HepG2 (cell line): ENCODE measurements around the gene PROC. TPM values are rescaled to one million over a fixed set of nuclear protein-coding genes. Genes with fewer than 3 reads are reported as not detected.
A peak's percentile ranks its signal among the peaks of the same experiment; 100 is the strongest.

Source experiments
- AGO2 ChIP-seq: fragments of 200-400 bp; formaldehyde crosslinking; optimal IDR thresholded peaks from 2 replicates; pipeline ENCODE3; 2017; ENCODE audit warnings: mild to moderate bottlenecking, low read depth, low read length, moderate library complexity
- EZH2 ChIP-seq: conservative IDR thresholded peaks from 2 replicates; pipeline ENCODE4 v1.6.1; 2012; ENCODE audit warnings: mild to moderate bottlenecking, low read depth, low read length, moderate library complexity
- FOXK1 ChIP-seq: sonication (generic); formaldehyde crosslinking; IDR thresholded peaks from 2 replicates; pipeline ENCODE4 v1.4.0; 2020; ENCODE audit warnings: low read depth, missing genetic modification reagents, borderline replicate concordance
- HMG20A ChIP-seq: IDR thresholded peaks from 2 replicates; pipeline ENCODE4 v1.6.1; 2016; ENCODE audit warnings: borderline replicate concordance
- HNRNPLL ChIP-seq: fragments of 200-400 bp; formaldehyde crosslinking; IDR thresholded peaks from 2 replicates; pipeline ENCODE4 v1.6.1; 2017; ENCODE audit warnings: mild to moderate bottlenecking, low read depth, low read length; ENCODE audit not compliant: poor library complexity, severe bottlenecking
- KLF6 ChIP-seq: IDR thresholded peaks from 2 replicates; pipeline ENCODE4 v1.8.0; 2016; ENCODE audit warnings: missing biosample characterization, missing genetic modification reagents
- NR1H2 ChIP-seq: sonication (generic); formaldehyde crosslinking; IDR thresholded peaks from 2 replicates; pipeline ENCODE4 v1.8.1; 2022; ENCODE audit warnings: low read depth, missing genetic modification reagents, borderline replicate concordance
- PHF8 ChIP-seq: sonication (generic); formaldehyde crosslinking; IDR thresholded peaks from 2 replicates; pipeline ENCODE4 v1.5.0; 2020; ENCODE audit warnings: missing genetic modification reagents
- PRMT3 ChIP-seq: sonication (generic); formaldehyde crosslinking; IDR thresholded peaks from 2 replicates; pipeline ENCODE4 v1.8.1; 2022; ENCODE audit warnings: low read depth, mild to moderate bottlenecking, moderate library complexity, missing genetic modification reagents, borderline replicate concordance
- RBM22 ChIP-seq: fragments of 200-400 bp; formaldehyde crosslinking; optimal IDR thresholded peaks from 2 replicates; pipeline ENCODE3; 2017; ENCODE audit warnings: mild to moderate bottlenecking, low read length, moderate library complexity
- SNRNP70 ChIP-seq: fragments of 200-400 bp; formaldehyde crosslinking; IDR thresholded peaks from 2 replicates; pipeline ENCODE4 v1.6.1; 2017; ENCODE audit warnings: mild to moderate bottlenecking, low read depth, low read length, moderate library complexity
- SRF ChIP-seq: IDR thresholded peaks from 2 replicates; pipeline ENCODE4 v1.6.1; 2011; ENCODE audit warnings: mild to moderate bottlenecking, low read depth, low read length, moderate library complexity
- ZFP37 ChIP-seq: sonication (generic); formaldehyde crosslinking; IDR thresholded peaks from 2 replicates; pipeline ENCODE4 v1.4.0; 2020; ENCODE audit warnings: missing genetic modification reagents, borderline replicate concordance
- ZNF354B ChIP-seq: sonication (generic); formaldehyde crosslinking; IDR thresholded peaks from 2 replicates; pipeline ENCODE4 v1.8.0; 2022; ENCODE audit warnings: mild to moderate bottlenecking, missing genetic modification reagents
- ZNF547 ChIP-seq: sonication (generic); formaldehyde crosslinking; IDR thresholded peaks from 2 replicates; pipeline ENCODE4 v1.5.1; 2020; ENCODE audit warnings: mild to moderate bottlenecking, missing genetic modification reagents
- ZNF619 ChIP-seq: sonication (generic); formaldehyde crosslinking; IDR thresholded peaks from 2 replicates; pipeline ENCODE4 v1.4.0; 2020; ENCODE audit warnings: mild to moderate bottlenecking, missing genetic modification reagents
- ZNF782 ChIP-seq: sonication (generic); formaldehyde crosslinking; IDR thresholded peaks from 2 replicates; pipeline ENCODE4 v1.4.0; 2020; ENCODE audit warnings: missing genetic modification reagents, mild to moderate bottlenecking, borderline replicate concordance
- ZSCAN31 ChIP-seq: sonication (generic); formaldehyde crosslinking; IDR thresholded peaks from 2 replicates; pipeline ENCODE4 v1.5.0; 2020; ENCODE audit warnings: low read depth, mild to moderate bottlenecking, missing genetic modification reagents
- polyA plus RNA-seq, 8 experiments: library from polyadenylated mRNA; depleted of rRNA in 3 of 8; stranded (reverse) in 7 of 8; unstranded in 1 of 8; fragments of >200 nt; fragmentation: Illumina TruSeq in 4 of 8; extraction: Trizol in 4 of 8; gene quantifications; 2 replicates each; pipeline versions ENCODE4 v1.2.1 to v1.2.3, GENCODE V29; 2011 to 2016; ENCODE audit warnings: low read depth in 4 of 8, missing spikeins in 1 of 8, mixed read lengths in 1 of 8; ENCODE audit not compliant: insufficient read depth in 1 of 8
- total RNA-seq, 5 experiments: library from RNA; depleted of rRNA; stranded (reverse); fragments of >200 nt; fragmentation: Illumina TruSeq; extraction: Trizol; gene quantifications; 2 replicates each; pipeline ENCODE4 v1.2.3, GENCODE V29; 2016; ENCODE audit warnings: low read depth in 1 of 5
- TF ChIP-seq, protein P1 (sequence below): sonication (generic); formaldehyde crosslinking; IDR thresholded peaks from 2 replicates; pipeline ENCODE4 v1.4.0; 2020; ENCODE audit warnings: missing genetic modification reagents, borderline replicate concordance
- TF ChIP-seq, protein P2 (sequence below): IDR thresholded peaks from 2 replicates; pipeline ENCODE4 v1.6.1; 2016; ENCODE audit warnings: low read depth, borderline replicate concordance
- TF ChIP-seq, protein P3 (sequence below): sonication (generic); formaldehyde crosslinking; conservative IDR thresholded peaks from 2 replicates; pipeline ENCODE4 v1.4.0; 2020; ENCODE audit warnings: missing genetic modification reagents
- TF ChIP-seq, protein P4 (sequence below): sonication (generic); formaldehyde crosslinking; IDR thresholded peaks from 2 replicates; pipeline ENCODE4 v1.4.0; 2020; ENCODE audit warnings: missing genetic modification reagents
- TF ChIP-seq, protein P5 (sequence below): IDR thresholded peaks from 2 replicates; pipeline ENCODE4 v1.6.1; 2012; ENCODE audit warnings: low read depth, low read length, improper control_type of control experiment

Gene PROC
- total and polyA plus RNA-seq, 2 of the 13 experiments (the other 11 are each of a cell fraction or from before 2014, with no cell fraction given), result 134 to 185 TPM

DNA sequence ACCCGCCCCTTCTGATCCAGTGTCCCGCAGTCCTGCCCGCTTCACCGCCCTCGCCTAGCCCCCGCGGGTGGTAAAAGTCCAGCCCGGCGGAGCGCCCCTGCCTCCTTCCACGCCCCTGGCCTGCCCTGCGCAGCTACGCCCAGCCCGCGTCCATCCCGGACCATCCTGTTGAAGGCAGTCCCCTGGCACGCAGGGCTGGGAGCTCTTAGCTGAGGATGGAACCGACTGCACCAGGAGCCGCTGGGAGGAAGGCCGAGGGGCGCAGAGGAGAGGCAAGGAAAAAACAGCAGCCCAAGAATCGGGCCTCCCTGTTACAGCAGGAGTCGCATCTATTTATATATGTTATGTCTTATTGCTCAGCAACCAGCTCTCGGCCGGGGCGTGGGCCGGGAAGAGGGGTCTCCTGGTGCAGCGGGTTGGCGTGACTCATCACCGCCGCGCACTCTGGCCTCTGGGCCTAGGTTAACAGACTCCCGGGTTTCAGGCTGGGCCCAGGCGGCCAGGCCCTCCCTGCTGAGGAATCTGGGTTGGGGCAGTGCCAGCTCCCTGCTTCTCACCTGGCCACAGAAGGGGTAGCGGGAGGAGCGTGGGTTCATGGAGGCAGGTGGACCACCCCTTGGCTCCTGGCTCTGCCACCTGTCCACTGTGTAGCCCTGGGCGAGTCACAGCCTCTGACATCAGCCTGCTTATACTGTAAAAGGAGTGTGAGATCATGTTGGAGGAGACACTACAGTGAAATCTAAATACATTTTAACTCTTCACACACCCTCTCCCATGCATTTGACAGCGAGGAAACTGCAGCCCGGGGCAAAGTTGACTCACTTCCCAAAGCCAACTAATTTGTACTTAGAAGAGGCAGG lies 17.1 kb upstream of the PROC start (continued):
- TF ChIP-seq, protein P1, sequence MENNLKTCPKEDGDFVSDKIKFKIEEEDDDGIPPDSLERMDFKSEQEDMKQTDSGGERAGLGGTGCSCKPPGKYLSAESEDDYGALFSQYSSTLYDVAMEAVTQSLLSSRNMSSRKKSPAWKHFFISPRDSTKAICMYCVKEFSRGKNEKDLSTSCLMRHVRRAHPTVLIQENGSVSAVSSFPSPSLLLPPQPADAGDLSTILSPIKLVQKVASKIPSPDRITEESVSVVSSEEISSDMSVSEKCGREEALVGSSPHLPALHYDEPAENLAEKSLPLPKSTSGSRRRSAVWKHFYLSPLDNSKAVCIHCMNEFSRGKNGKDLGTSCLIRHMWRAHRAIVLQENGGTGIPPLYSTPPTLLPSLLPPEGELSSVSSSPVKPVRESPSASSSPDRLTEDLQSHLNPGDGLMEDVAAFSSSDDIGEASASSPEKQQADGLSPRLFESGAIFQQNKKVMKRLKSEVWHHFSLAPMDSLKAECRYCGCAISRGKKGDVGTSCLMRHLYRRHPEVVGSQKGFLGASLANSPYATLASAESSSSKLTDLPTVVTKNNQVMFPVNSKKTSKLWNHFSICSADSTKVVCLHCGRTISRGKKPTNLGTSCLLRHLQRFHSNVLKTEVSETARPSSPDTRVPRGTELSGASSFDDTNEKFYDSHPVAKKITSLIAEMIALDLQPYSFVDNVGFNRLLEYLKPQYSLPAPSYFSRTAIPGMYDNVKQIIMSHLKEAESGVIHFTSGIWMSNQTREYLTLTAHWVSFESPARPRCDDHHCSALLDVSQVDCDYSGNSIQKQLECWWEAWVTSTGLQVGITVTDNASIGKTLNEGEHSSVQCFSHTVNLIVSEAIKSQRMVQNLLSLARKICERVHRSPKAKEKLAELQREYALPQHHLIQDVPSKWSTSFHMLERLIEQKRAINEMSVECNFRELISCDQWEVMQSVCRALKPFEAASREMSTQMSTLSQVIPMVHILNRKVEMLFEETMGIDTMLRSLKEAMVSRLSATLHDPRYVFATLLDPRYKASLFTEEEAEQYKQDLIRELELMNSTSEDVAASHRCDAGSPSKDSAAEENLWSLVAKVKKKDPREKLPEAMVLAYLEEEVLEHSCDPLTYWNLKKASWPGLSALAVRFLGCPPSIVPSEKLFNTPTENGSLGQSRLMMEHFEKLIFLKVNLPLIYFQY (CRISPR knock-in tag), result peak; percentile 45; the same call in 1 of the 2 replicates
- TF ChIP-seq AGO2, result peak; percentile 44
- TF ChIP-seq ZFP37, result no peak
- no peak for TF ChIP-seq PRMT3 (CRISPR knock-in tag)
- no peak for TF ChIP-seq FOXK1 (CRISPR knock-in tag)
- no peak for TF ChIP-seq PHF8
- TF ChIP-seq, protein P2, sequence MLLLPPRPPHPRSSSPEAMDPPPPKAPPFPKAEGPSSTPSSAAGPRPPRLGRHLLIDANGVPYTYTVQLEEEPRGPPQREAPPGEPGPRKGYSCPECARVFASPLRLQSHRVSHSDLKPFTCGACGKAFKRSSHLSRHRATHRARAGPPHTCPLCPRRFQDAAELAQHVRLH (CRISPR knock-in tag), result no peak
- TF ChIP-seq ZNF782, result no peak
- TF ChIP-seq ZNF354B (CRISPR knock-in tag), result no peak
- TF ChIP-seq, protein P3, sequence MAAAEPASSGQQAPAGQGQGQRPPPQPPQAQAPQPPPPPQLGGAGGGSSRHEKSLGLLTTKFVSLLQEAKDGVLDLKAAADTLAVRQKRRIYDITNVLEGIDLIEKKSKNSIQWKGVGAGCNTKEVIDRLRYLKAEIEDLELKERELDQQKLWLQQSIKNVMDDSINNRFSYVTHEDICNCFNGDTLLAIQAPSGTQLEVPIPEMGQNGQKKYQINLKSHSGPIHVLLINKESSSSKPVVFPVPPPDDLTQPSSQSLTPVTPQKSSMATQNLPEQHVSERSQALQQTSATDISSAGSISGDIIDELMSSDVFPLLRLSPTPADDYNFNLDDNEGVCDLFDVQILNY (CRISPR knock-in tag), result no peak
- TF ChIP-seq, protein P4, sequence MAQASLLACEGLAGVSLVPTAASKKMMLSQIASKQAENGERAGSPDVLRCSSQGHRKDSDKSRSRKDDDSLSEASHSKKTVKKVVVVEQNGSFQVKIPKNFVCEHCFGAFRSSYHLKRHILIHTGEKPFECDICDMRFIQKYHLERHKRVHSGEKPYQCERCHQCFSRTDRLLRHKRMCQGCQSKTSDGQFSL (CRISPR knock-in tag), result no peak
- TF ChIP-seq ZNF619 (CRISPR knock-in tag), result no peak
- TF ChIP-seq SNRNP70, result no peak
- no peak for TF ChIP-seq KLF6 (CRISPR knock-in tag)
- no peak for TF ChIP-seq ZSCAN31 (CRISPR knock-in tag)
- no peak for TF ChIP-seq SRF
- no peak for TF ChIP-seq EZH2
- peak; percentile 35 for TF ChIP-seq HNRNPLL
- TF ChIP-seq, protein P5, sequence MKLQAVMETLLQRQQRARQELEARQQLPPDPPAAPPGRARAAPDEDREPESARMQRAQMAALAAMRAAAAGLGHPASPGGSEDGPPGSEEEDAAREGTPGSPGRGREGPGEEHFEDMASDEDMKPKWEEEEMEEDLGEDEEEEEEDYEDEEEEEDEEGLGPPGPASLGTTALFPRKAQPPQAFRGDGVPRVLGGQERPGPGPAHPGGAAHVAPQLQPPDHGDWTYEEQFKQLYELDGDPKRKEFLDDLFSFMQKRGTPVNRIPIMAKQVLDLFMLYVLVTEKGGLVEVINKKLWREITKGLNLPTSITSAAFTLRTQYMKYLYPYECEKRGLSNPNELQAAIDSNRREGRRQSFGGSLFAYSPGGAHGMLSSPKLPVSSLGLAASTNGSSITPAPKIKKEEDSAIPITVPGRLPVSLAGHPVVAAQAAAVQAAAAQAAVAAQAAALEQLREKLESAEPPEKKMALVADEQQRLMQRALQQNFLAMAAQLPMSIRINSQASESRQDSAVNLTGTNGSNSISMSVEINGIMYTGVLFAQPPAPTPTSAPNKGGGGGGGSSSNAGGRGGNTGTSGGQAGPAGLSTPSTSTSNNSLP, result no peak; the same call in 1 of the 2 replicates
- TF ChIP-seq RBM22, result no peak
- no peak for TF ChIP-seq HMG20A
- TF ChIP-seq NR1H2, result no peak
- TF ChIP-seq ZNF547, result no peak
